Calu3 (cell line): ENCODE data around the gene ZNF580. TPM values are rescaled to one million over a fixed set of nuclear protein-coding genes. Genes with fewer than 3 reads are reported as not detected.

ENCODE experiments used
- BruUV-seq: library from RNA; stranded (reverse); fragments of 400-500 nt; replicated peaks from 2 replicates; lab custom pipeline; 2021; lab: Mats Ljungman, UMichigan
- CTCF ChIA-PET: fragments of 300-600 bp; sonication (Branson Sonifier 250); formaldehyde crosslinking; loops from one replicate; lab custom pipeline; 2022; ENCODE audit warnings: antibody characterized with exemption; lab: Charles Lee
- DNase-seq: peaks from one replicate; pipeline ENCODE4 v3.0.0; 2022
- H3K27ac Mint-ChIP-seq: one replicate; pipeline ENCODE4 v1.8.0; 2022; ENCODE audit warnings: mixed read lengths; ENCODE audit not compliant: unreplicated experiment
- H3K27me3 Mint-ChIP-seq: one replicate; pipeline ENCODE4 v1.8.0; 2022; ENCODE audit warnings: mixed read lengths; ENCODE audit not compliant: unreplicated experiment
- H3K36me3 Mint-ChIP-seq: one replicate; pipeline ENCODE4 v1.8.0; 2022; ENCODE audit warnings: mild to moderate bottlenecking, moderate library complexity, mixed read lengths; ENCODE audit not compliant: insufficient read depth, unreplicated experiment
- H3K4me1 Mint-ChIP-seq: one replicate; pipeline ENCODE4 v1.8.0; 2022; ENCODE audit warnings: mild to moderate bottlenecking, low read depth, mixed read lengths; ENCODE audit not compliant: unreplicated experiment
- H3K4me3 Mint-ChIP-seq: one replicate; pipeline ENCODE4 v1.8.0; 2022; ENCODE audit warnings: mild to moderate bottlenecking, low read depth, moderate library complexity, mixed read lengths; ENCODE audit not compliant: unreplicated experiment
- H3K9me3 Mint-ChIP-seq: one replicate; pipeline ENCODE4 v1.8.0; 2022; ENCODE audit warnings: low read depth, mixed read lengths; ENCODE audit not compliant: unreplicated experiment
- intact Hi-C: fragments of 100-400 bp; cut with micrococcal nuclease; formaldehyde crosslinking; loops from one replicate; pipeline ENCODE4 v1.10.0; 2022; ENCODE audit not compliant: unreplicated experiment
- total RNA-seq: library from RNA; stranded (reverse); gene quantifications from 2 replicates; pipeline ENCODE4 v1.2.3, GENCODE V29; 2022
- TF ChIP-seq, protein P1 (sequence below): fragments of 200-600 bp; IDR thresholded peaks from one replicate; pipeline ENCODE4 v1.8.0; 2022; ENCODE audit warnings: antibody characterized with exemption; ENCODE audit not compliant: unreplicated experiment

Gene ZNF580
- total RNA-seq, 1 experiment from 2014 or later, result 35.6 TPM

- no TSS peak for BruUV-seq
- CTCF ChIA-PET, result interaction anchor here (0.5 to 0.6 kb wide), 2 partner anchors 456 to 486 kb away, joined by 3 to 4 read pairs; no protein-coding TSS in a partner anchor
- Mint-ChIP-seq H3K27ac (no peak overlapping the region), H3K9me3 (no peaks in the 10 kb centered on the region), H3K36me3 (peaks cover 52% of the 10 kb centered on the region), H3K4me3 (no peak overlapping the region), H3K4me1 (no peaks in the 10 kb centered on the region), H3K27me3 (no peaks in the 10 kb centered on the region)
- DNase-seq, result no peak
- TF ChIP-seq, protein P1, sequence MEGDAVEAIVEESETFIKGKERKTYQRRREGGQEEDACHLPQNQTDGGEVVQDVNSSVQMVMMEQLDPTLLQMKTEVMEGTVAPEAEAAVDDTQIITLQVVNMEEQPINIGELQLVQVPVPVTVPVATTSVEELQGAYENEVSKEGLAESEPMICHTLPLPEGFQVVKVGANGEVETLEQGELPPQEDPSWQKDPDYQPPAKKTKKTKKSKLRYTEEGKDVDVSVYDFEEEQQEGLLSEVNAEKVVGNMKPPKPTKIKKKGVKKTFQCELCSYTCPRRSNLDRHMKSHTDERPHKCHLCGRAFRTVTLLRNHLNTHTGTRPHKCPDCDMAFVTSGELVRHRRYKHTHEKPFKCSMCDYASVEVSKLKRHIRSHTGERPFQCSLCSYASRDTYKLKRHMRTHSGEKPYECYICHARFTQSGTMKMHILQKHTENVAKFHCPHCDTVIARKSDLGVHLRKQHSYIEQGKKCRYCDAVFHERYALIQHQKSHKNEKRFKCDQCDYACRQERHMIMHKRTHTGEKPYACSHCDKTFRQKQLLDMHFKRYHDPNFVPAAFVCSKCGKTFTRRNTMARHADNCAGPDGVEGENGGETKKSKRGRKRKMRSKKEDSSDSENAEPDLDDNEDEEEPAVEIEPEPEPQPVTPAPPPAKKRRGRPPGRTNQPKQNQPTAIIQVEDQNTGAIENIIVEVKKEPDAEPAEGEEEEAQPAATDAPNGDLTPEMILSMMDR, result no peak
- intact Hi-C loops, result no loop called here
Observed at GRCh38 chr19:55615543-55616394, 25.0 kb upstream of the ZNF580 start.

DNA sequence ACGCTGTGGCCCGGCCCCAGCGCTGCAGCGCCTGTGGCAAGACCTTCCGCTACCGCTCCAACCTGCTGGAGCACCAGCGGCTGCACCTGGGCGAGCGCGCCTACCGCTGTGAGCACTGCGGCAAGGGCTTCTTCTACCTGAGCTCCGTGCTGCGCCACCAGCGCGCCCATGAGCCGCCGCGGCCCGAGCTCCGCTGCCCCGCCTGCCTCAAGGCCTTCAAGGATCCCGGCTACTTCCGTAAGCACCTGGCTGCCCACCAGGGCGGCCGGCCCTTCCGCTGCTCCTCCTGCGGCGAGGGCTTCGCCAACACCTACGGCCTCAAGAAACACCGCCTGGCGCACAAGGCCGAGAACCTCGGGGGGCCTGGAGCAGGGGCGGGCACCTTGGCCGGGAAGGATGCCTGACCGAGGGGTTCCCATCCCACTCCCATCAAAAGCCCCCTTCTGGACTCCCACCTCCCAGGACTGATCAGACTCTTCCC is 24.4 kb upstream of the ZNF580 start:
- no peaks in the 10 kb centered on the region for H3K4me1 Mint-ChIP-seq
- H3K36me3 Mint-ChIP-seq, result peaks cover 55% of the 10 kb centered on the region
- no peak overlapping the region for H3K4me3 Mint-ChIP-seq
- TF ChIP-seq, protein P1, result no peak
- no peaks in the 10 kb centered on the region for H3K9me3 Mint-ChIP-seq
- H3K27ac Mint-ChIP-seq, result no peak overlapping the region
- no peak for DNase-seq
- BruUV-seq, result no TSS peak
- CTCF ChIA-PET, result no interaction called here
- intact Hi-C loops, result no loop called here
- H3K27me3 Mint-ChIP-seq, result no peaks in the 10 kb centered on the region

GRCh38 chr19:55617426-55617825 is 23.4 kb upstream of the ZNF580 start:
- Mint-ChIP-seq H3K9me3 (no peaks in the 10 kb centered on the region), H3K27ac (no peak overlapping the region), H3K4me1 (no peaks in the 10 kb centered on the region), H3K4me3 (no peak overlapping the region), H3K36me3 (peaks cover 55% of the 10 kb centered on the region), H3K27me3 (no peaks in the 10 kb centered on the region)
- intact Hi-C loops, result no loop called here
- no peak for DNase-seq
- TF ChIP-seq, protein P1, result no peak
- no TSS peak for BruUV-seq
- CTCF ChIA-PET, result interaction anchor here (1.0 kb wide), 1 partner anchor 11 kb away, joined by 4 read pairs; no protein-coding TSS in a partner anchor

GRCh38 chr19:55618426-55618825 is 22.4 kb upstream of the ZNF580 start:
- no peak for DNase-seq
- Mint-ChIP-seq H3K4me1 (peaks cover 2% of the 10 kb centered on the region), H3K27ac (peak overlapping the region; percentile 70), H3K9me3 (no peaks in the 10 kb centered on the region), H3K4me3 (no peak overlapping the region), H3K27me3 (no peaks in the 10 kb centered on the region), H3K36me3 (peaks cover 58% of the 10 kb centered on the region)
- TF ChIP-seq, protein P1, result no peak
- CTCF ChIA-PET, result interaction anchor here (0.6 to 0.7 kb wide), 2 partner anchors 66 to 94 kb away, joined by 3 to 5 read pairs; no protein-coding TSS in a partner anchor
- BruUV-seq, result no TSS peak
- intact Hi-C loops, result no loop called here
